H1 (cell line): ENCODE data around the gene CSGALNACT2. TPM values are rescaled to one million over a fixed set of nuclear protein-coding genes. Genes with fewer than 3 reads are reported as not detected.

Source experiments
- CTCF ChIA-PET: fragments of 300-600 bp; sonication (Branson Sonifier 250); formaldehyde crosslinking; loops from one replicate; lab custom pipeline; 2021; ENCODE audit not compliant: partially characterized antibody; lab: Charles Lee
- POLR2A ChIA-PET: fragments of 300-600 bp; sonication (Branson Sonifier 250); formaldehyde crosslinking; loops from one replicate; lab custom pipeline; 2021; ENCODE audit warnings: inconsistent platforms; ENCODE audit not compliant: partially characterized antibody; lab: Charles Lee
- DNase-seq, 2 experiments: peaks; one replicate each; pipeline versions ENCODE4 v3.0.0 to v3.0.0-alpha.2; 2010 to 2022; ENCODE audit warnings: low spot score in 2 of 2, low read depth in 1 of 2, mixed read lengths in 1 of 2
- FAIRE-seq: peaks from 2 replicates; lab custom pipeline; 2011; peaks lifted over from hg19 to GRCh38; lab: Jason Lieb, UNC
- H2AFZ ChIP-seq: 2 replicates; pipeline ENCODE4 v1.8.1; 2012; ENCODE audit warnings: low read length, inconsistent platforms
- H2AK5ac ChIP-seq: 2 replicates; pipeline ENCODE4 v1.6.1; 2013; ENCODE audit warnings: low read depth, low read length
- H2BK120ac ChIP-seq: replicated peaks from 2 replicates; pipeline ENCODE3; 2013; ENCODE audit warnings: low read depth, low read length, inconsistent platforms
- H2BK12ac ChIP-seq: 2 replicates; pipeline ENCODE4 v1.6.1; 2013; ENCODE audit warnings: low read depth, low read length
- H2BK15ac ChIP-seq: 2 replicates; pipeline ENCODE4 v1.6.1; 2013; ENCODE audit warnings: low read length
- H2BK20ac ChIP-seq: 2 replicates; pipeline ENCODE4 v1.6.1; 2013; ENCODE audit warnings: low read length
- H2BK5ac ChIP-seq: 2 replicates; pipeline ENCODE4 v1.6.1; 2013; ENCODE audit warnings: low read depth, low read length
- H3K14ac ChIP-seq: 2 replicates; pipeline ENCODE4 v1.6.1; 2013; ENCODE audit warnings: inconsistent platforms; ENCODE audit not compliant: insufficient read length
- H3K18ac ChIP-seq: 2 replicates; pipeline ENCODE4 v1.6.1; 2013; ENCODE audit warnings: low read length; ENCODE audit errors: extremely low read depth
- H3K23ac ChIP-seq: 2 replicates; pipeline ENCODE4 v1.6.1; 2013; ENCODE audit warnings: inconsistent platforms; ENCODE audit not compliant: insufficient read length
- H3K23me2 ChIP-seq: 2 replicates; pipeline ENCODE4 v1.6.1; 2013; ENCODE audit warnings: low read depth, low read length
- H3K27ac ChIP-seq: 2 replicates; pipeline ENCODE4 v1.6.1; 2011; ENCODE audit warnings: low read depth, low read length, inconsistent platforms
- H3K27me3 ChIP-seq, 4 experiments: replicated peaks in 1 of 4; 1 replicate in 1 of 4; 2 replicates in 3 of 4; pipeline versions ENCODE4 v1.6.1 to v1.8.1; 2011 to 2013; ENCODE audit warnings: low read length in 3 of 4, mild to moderate bottlenecking in 3 of 4, inconsistent platforms in 2 of 4, mixed read lengths in 2 of 4, moderate library complexity in 1 of 4; ENCODE audit not compliant: control insufficient read depth in 3 of 4, insufficient read depth in 3 of 4; ENCODE audit errors: extremely low read depth in 1 of 4
- H3K36me3 ChIP-seq, 4 experiments: 2 replicates each; pipeline versions ENCODE4 v1.6.1 to v1.8.1; 2011 to 2013; ENCODE audit warnings: mild to moderate bottlenecking in 4 of 4, low read length in 3 of 4, moderate library complexity in 2 of 4, control low read depth in 1 of 4, inconsistent platforms in 1 of 4; ENCODE audit not compliant: insufficient read depth in 4 of 4, control insufficient read depth in 2 of 4
- H3K4ac ChIP-seq: replicated peaks from 2 replicates; pipeline ENCODE3; 2013; ENCODE audit warnings: low read length, low read depth, mixed read lengths, inconsistent platforms; ENCODE audit not compliant: insufficient read length
- H3K4me1 ChIP-seq, 4 experiments: replicated peaks in 1 of 4; 1 replicate in 1 of 4; 2 replicates in 3 of 4; pipeline versions ENCODE4 v1.6.1 to v1.8.1; 2011 to 2013; ENCODE audit warnings: low read length in 3 of 4, inconsistent platforms in 2 of 4, mixed read lengths in 1 of 4; ENCODE audit not compliant: insufficient read depth in 4 of 4, control insufficient read depth in 3 of 4
- H3K4me2 ChIP-seq, 2 experiments: 2 replicates each; pipeline versions ENCODE4 v1.6.1 to v1.8.1; 2011 to 2013; ENCODE audit warnings: low read depth in 2 of 2, low read length in 2 of 2, control low read depth in 1 of 2, inconsistent platforms in 1 of 2, mild to moderate bottlenecking in 1 of 2; ENCODE audit not compliant: insufficient read depth in 1 of 2
- H3K4me3 ChIP-seq, 4 experiments: fragments of 200-600, 300-600 bp in 1 of 4; sonication (generic), shearing (Covaris generic), sonication (Bioruptor Twin) in 1 of 4; 2 replicates each; pipeline versions ENCODE4 v1.5.1 to v1.8.1; 2011 to 2016; ENCODE audit warnings: low read length in 4 of 4, low read depth in 3 of 4, control low read depth in 2 of 4, inconsistent platforms in 2 of 4, mild to moderate bottlenecking in 2 of 4, mixed read lengths in 1 of 4, moderate library complexity in 1 of 4; ENCODE audit not compliant: insufficient read depth in 2 of 4; ENCODE audit errors: extremely low read depth in 1 of 4
- H3K56ac ChIP-seq: replicated peaks from 2 replicates; pipeline ENCODE3; 2013; ENCODE audit warnings: low read depth, mild to moderate bottlenecking, mixed read lengths, low read length, inconsistent platforms; ENCODE audit not compliant: insufficient read length
- H3K79me1 ChIP-seq: 2 replicates; pipeline ENCODE4 v1.6.1; 2013; ENCODE audit warnings: low read depth, low read length, control low read depth
- H3K79me2 ChIP-seq, 2 experiments: 2 replicates each; pipeline versions ENCODE4 v1.6.1 to v1.8.1; 2012 to 2013; ENCODE audit warnings: low read length in 2 of 2, mild to moderate bottlenecking in 2 of 2, inconsistent platforms in 1 of 2; ENCODE audit not compliant: insufficient read depth in 2 of 2, control insufficient read depth in 1 of 2
- H3K9ac ChIP-seq, 4 experiments: replicated peaks in 1 of 4; 1 replicate in 1 of 4; 2 replicates in 3 of 4; pipeline versions ENCODE4 v1.6.1 to v1.8.1; 2011 to 2013; ENCODE audit warnings: low read depth in 3 of 4, low read length in 3 of 4, control low read depth in 2 of 4, mild to moderate bottlenecking in 2 of 4, moderate library complexity in 2 of 4, inconsistent platforms in 1 of 4; ENCODE audit errors: extremely low read depth in 1 of 4
- H3K9me3 ChIP-seq, 2 experiments: 2 replicates each; pipeline versions ENCODE4 v1.6.1 to v1.8.1; 2012 to 2013; ENCODE audit warnings: mild to moderate bottlenecking in 2 of 2, moderate library complexity in 2 of 2, control low read depth in 1 of 2, inconsistent platforms in 1 of 2, low read depth in 1 of 2, low read length in 1 of 2, mixed read lengths in 1 of 2; ENCODE audit not compliant: insufficient read depth in 2 of 2
- H4K20me1 ChIP-seq, 2 experiments: replicated peaks in 1 of 2; 2 replicates each; pipeline versions ENCODE3 to v1.8.1; 2011 to 2013; ENCODE audit warnings: inconsistent platforms in 2 of 2, low read length in 2 of 2, mild to moderate bottlenecking in 1 of 2; ENCODE audit not compliant: insufficient read depth in 2 of 2, control insufficient read depth in 1 of 2
- H4K5ac ChIP-seq: 2 replicates; pipeline ENCODE4 v1.6.1; 2013; ENCODE audit warnings: low read length, low read depth, mixed read lengths, inconsistent platforms; ENCODE audit not compliant: insufficient read length
- H4K8ac ChIP-seq: 2 replicates; pipeline ENCODE4 v1.8.0; 2013; ENCODE audit warnings: mild to moderate bottlenecking, moderate library complexity, low read length, inconsistent platforms; ENCODE audit not compliant: insufficient read depth; ENCODE audit errors: extremely low read depth
- H4K91ac ChIP-seq: replicated peaks from 2 replicates; pipeline ENCODE3; 2013; ENCODE audit warnings: low read length, mixed read lengths, inconsistent platforms; ENCODE audit not compliant: insufficient read length
- CHD2 ChIP-seq: IDR thresholded peaks from 2 replicates; pipeline ENCODE4 v1.6.1; 2012; ENCODE audit warnings: low read length, improper control_type of control experiment
- CTBP2 ChIP-seq: IDR thresholded peaks from 2 replicates; pipeline ENCODE4 v1.7.0; 2011; ENCODE audit warnings: borderline replicate concordance, mild to moderate bottlenecking, moderate library complexity, mixed read lengths, low read length; ENCODE audit not compliant: insufficient read depth, insufficient read length
- EGR1 ChIP-seq: IDR thresholded peaks from 2 replicates; pipeline ENCODE4 v1.6.1; 2011; ENCODE audit warnings: low read depth, low read length, borderline replicate concordance
- HDAC6 ChIP-seq: IDR thresholded peaks from one replicate; pipeline ENCODE4 v1.7.1; 2012; ENCODE audit warnings: low read depth, mild to moderate bottlenecking, inconsistent platforms, low read length, moderate library complexity
- JUN ChIP-seq: IDR thresholded peaks from 2 replicates; pipeline ENCODE4 v1.6.1; 2011; ENCODE audit warnings: low read depth, mild to moderate bottlenecking, improper control_type of control experiment, low read length
- PHF8 ChIP-seq: fragments of 200-600 bp; sonication (generic); conservative IDR thresholded peaks from 2 replicates; pipeline ENCODE4 v1.7.1; 2012; ENCODE audit warnings: low read depth, mild to moderate bottlenecking, inconsistent platforms, low read length, moderate library complexity
- POLR2A ChIP-seq, 2 experiments: IDR thresholded peaks; 1 replicate in 1 of 2; 2 replicates in 1 of 2; pipeline ENCODE4 v1.6.1; 2011; ENCODE audit warnings: low read depth in 2 of 2, low read length in 2 of 2, mild to moderate bottlenecking in 2 of 2; ENCODE audit errors: control extremely low read depth in 1 of 2
- RBBP5 ChIP-seq: IDR thresholded peaks from 2 replicates; pipeline ENCODE4 v1.7.1; 2012; ENCODE audit warnings: low read depth, mild to moderate bottlenecking, inconsistent platforms, low read length, moderate library complexity, borderline replicate concordance
- SAP30 ChIP-seq: fragments of 300-600 bp; sonication (generic); IDR thresholded peaks from 2 replicates; pipeline ENCODE4 v1.7.1; 2012; ENCODE audit warnings: low read length, moderate library complexity, mild to moderate bottlenecking, inconsistent platforms; ENCODE audit not compliant: insufficient read depth, insufficient replicate concordance
- SIRT6 ChIP-seq: IDR thresholded peaks from one replicate; pipeline ENCODE4 v1.7.1; 2012; ENCODE audit warnings: low read length, inconsistent platforms
- TBP ChIP-seq: IDR thresholded peaks from 2 replicates; pipeline ENCODE4 v1.6.1; 2011; ENCODE audit warnings: low read depth, low read length, improper control_type of control experiment
- WGBS, 2 experiments: shearing (Covaris generic) in 1 of 2; methylation state at CpG; one replicate each; pipeline versions ENCODE4 v1.1.6 to v1.1.7; 2013 to 2015; ENCODE audit warnings: low lambda C conversion rate in 2 of 2, mixed read lengths in 2 of 2, inconsistent platforms in 1 of 2, low coverage in 1 of 2, missing lambda C conversion rate in 1 of 2; ENCODE audit not compliant: insufficient replicate concordance in 2 of 2, insufficient coverage in 1 of 2, insufficient read length in 1 of 2; ENCODE audit errors: extremely low coverage in 1 of 2, missing lambda C conversion rate in 1 of 2; 5-methylcytosine and 5-hydroxymethylcytosine counted together
- polyA plus RNA-seq, 7 experiments: library from polyadenylated mRNA; depleted of rRNA in 3 of 7; stranded (reverse) in 5 of 7; unstranded in 2 of 7; fragments of >200 nt in 5 of 7; fragments of 200-250 nt in 2 of 7; gene quantifications; 1 replicate in 5 of 7; 2 replicates in 1 of 7; 4 replicates in 1 of 7; pipeline versions ENCODE4 v1.2.1 to v1.2.3, GENCODE V29; 2011 to 2013; ENCODE audit warnings: missing spikeins in 2 of 7, mixed read lengths in 2 of 7
- total RNA-seq: library from RNA; stranded (reverse); fragmentation: NEBNext Ultra II Directional; extraction: Animal tissue kit (Norgen Biotek cat#: 25700); gene quantifications from 2 replicates; pipeline ENCODE4 v1.2.1, GENCODE V29; 2021
- TF ChIP-seq, protein P1 (sequence below): IDR thresholded peaks from 2 replicates; pipeline ENCODE4 v1.6.1; 2012; ENCODE audit warnings: low read length, inconsistent platforms

CSGALNACT2 gene
- total and polyA plus RNA-seq, 2 of the 8 experiments (the other 6 are each of a cell fraction or from before 2014, with no cell fraction given): 2.6 to 5.3 TPM

GRCh38 chr10:43167498-43167889, 29.2 kb downstream of the CSGALNACT2 start:
- H3K27me3 ChIP-seq: no peaks in the 10 kb centered on the region
- no peak overlapping the region for H2BK20ac ChIP-seq
- no peak overlapping the region for H2AFZ ChIP-seq
- H3K4me3 ChIP-seq: no peak overlapping the region
- TF ChIP-seq SAP30 (no peak), CTBP2 (no peak), HDAC6 (no peak), JUN (no peak), CHD2 (no peak), TBP (no peak), RBBP5 (no peak), PHF8 (no peak), EGR1 (no peak), SIRT6 (no peak), POLR2A (IDR thresholded peaks at IDR 0.05; ENCODE audit: control extremely low read depth in 1 of 2, low read depth in 2 of 2, low read length in 2 of 2) (no peak)
- TF ChIP-seq, protein P1, sequence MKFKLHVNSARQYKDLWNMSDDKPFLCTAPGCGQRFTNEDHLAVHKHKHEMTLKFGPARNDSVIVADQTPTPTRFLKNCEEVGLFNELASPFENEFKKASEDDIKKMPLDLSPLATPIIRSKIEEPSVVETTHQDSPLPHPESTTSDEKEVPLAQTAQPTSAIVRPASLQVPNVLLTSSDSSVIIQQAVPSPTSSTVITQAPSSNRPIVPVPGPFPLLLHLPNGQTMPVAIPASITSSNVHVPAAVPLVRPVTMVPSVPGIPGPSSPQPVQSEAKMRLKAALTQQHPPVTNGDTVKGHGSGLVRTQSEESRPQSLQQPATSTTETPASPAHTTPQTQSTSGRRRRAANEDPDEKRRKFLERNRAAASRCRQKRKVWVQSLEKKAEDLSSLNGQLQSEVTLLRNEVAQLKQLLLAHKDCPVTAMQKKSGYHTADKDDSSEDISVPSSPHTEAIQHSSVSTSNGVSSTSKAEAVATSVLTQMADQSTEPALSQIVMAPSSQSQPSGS: no peak
- H3K79me2 ChIP-seq: no peaks in the 10 kb centered on the region
- H3K9me3 ChIP-seq: no peaks in the 10 kb centered on the region
- H3K27ac ChIP-seq: no peak overlapping the region
- H3K4ac ChIP-seq: no peak overlapping the region
- H3K79me1 ChIP-seq: no peaks in the 10 kb centered on the region
- no peak overlapping the region for H4K91ac ChIP-seq
- DNase-seq: no peak
- ChIA-PET CTCF (interaction anchor here (10.6 kb wide), 1 partner anchor 36 kb away, joined by 86 read pairs; no protein-coding TSS in a partner anchor), POLR2A (no interaction called here)
- no peak overlapping the region for H3K18ac ChIP-seq
- H3K4me2 ChIP-seq: no peak overlapping the region
- no peak overlapping the region for H2BK5ac ChIP-seq
- H3K14ac ChIP-seq: no peak overlapping the region
- H2BK12ac ChIP-seq: no peak overlapping the region
- H2AK5ac ChIP-seq: no peak overlapping the region
- no peak overlapping the region for H3K9ac ChIP-seq
- no peak overlapping the region for H3K56ac ChIP-seq
- no peak overlapping the region for H2BK120ac ChIP-seq
- H4K5ac ChIP-seq: no peak overlapping the region
- no peak overlapping the region for H3K23ac ChIP-seq
- WGBS, 2 experiments: 96% methylated on average over 2 of the region's 2 CpGs; no CpG with 5 or more reads in 1 of the 2 experiments
- H4K20me1 ChIP-seq: no peaks in the 10 kb centered on the region
- no peak overlapping the region for H2BK15ac ChIP-seq
- FAIRE-seq: no peak
- no peaks in the 10 kb centered on the region for H3K36me3 ChIP-seq
- H3K4me1 ChIP-seq: no peaks in the 10 kb centered on the region; a peak in 1 of 7 replicates
- no peaks in the 10 kb centered on the region for H3K23me2 ChIP-seq
- H4K8ac ChIP-seq: no peak overlapping the region
